GM20431 (cell line): ENCODE data around the gene ZNF101.

Source experiments
- in situ Hi-C: fragments of 300-500 bp; cut with MseI, MboI; formaldehyde crosslinking; loops from one replicate; pipeline ENCODE4 v1.15.0; 2020; ENCODE audit warnings: low sequenced_read_pairs; ENCODE audit not compliant: unreplicated experiment

Gene ZNF101

GRCh38 chr19:19637186-19637522 lies 31.5 kb upstream of the ZNF101 start:
- in situ Hi-C loops = loop anchor here (25.0 kb wide), 1 partner anchor 100 kb away; the partner anchor contains the start of genes CILP2 and YJEFN3

GRCh38 chr19:19637523-19638251 lies 31.0 kb upstream of the ZNF101 start:
- in situ Hi-C loops = loop anchor here (25.0 kb wide), 1 partner anchor 100 kb away; the partner anchor contains the start of genes CILP2 and YJEFN3

GRCh38 chr19:19642506-19643157 lies 26.0 kb upstream of the ZNF101 start:
- in situ Hi-C loops = loop anchor here (25.0 kb wide), 1 partner anchor 105 kb away; the partner anchor contains the start of genes CILP2 and YJEFN3

- in situ Hi-C loops = loop anchor here (25.0 kb wide), 1 partner anchor 106 kb away; the partner anchor contains the start of genes CILP2 and YJEFN3
These were observed 25.2 kb upstream of the ZNF101 start, which contains the start of gene GMIP for GRCh38 chr19:19643158-19644053. GMIP (minus strand) TSS chr19:19643657; CDS start chr19:19643529, 128 bp downstream.

DNA sequence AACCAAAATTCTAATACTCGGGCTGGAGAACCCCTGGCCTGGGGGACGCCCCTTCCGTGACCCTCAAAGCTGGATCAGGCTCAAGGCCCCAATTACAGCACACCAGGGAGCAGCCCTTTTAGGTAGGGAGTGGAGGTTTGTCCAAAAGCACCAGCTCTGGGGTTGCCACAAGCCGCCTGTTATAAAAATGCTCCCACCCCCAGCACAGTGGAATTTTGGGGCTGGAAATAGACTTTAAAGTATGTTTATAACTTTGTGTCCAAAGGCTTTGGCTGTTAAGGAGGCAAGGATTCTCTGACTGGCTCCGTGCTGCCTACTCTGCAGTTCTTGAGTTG lies 24.6 kb upstream of the ZNF101 start:
- in situ Hi-C loops = loop anchor here (25.0 kb wide), 1 partner anchor 107 kb away; the partner anchor contains the start of genes CILP2 and YJEFN3

- in situ Hi-C loops = loop anchor here (25.0 kb wide), 1 partner anchor 108 kb away; the partner anchor contains the start of genes CILP2 and YJEFN3
These were observed 23.3 kb upstream of the ZNF101 start for GRCh38 chr19:19645233-19645870.

DNA sequence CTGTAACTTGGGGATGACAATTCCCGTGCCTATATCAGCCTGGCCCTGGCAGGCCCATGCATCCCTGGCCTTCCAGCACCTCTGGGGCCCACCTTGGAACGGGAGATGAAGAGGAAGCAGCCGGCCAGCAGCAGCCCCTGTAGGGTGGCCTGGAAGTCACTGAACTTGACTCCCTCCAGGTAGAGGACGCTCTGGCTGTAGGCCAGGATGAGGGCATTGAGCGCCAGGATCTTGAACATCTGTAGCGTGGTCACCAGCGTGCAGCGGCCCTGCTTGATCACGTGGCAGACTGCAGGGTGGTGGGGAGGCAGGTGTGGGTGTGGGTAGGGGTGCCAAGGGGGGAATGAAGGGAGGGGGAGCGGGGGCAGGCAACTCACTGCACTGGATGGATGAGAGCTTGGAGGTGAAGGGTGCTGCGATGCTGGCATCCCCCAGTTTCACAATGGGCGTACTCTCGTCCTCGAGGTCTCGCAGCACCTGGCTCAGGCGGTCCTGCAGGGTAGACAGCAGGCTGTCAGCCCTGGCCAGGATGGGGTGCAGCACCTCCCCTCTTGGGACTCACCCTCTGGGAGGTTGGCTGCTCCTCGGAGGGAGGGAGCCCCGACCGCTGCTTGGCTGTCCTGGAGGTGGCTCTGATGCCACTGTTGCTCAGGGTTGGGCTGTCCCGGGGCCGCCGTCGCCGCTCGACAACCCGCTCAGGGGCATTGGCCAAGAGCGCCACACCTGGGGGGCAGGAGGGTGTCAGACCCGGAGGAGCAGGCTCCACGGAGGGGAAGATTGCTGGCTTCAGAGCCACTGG lies 21.4 kb upstream of the ZNF101 start:
- in situ Hi-C loops = loop anchor here (25.0 kb wide), 1 partner anchor 110 kb away; the partner anchor contains the start of genes CILP2 and YJEFN3

- in situ Hi-C loops = loop anchor here (25.0 kb wide), 1 partner anchor 112 kb away; the partner anchor contains the start of genes CILP2 and YJEFN3
These were observed 19.5 kb upstream of the ZNF101 start for GRCh38 chr19:19649155-19649554.

DNA sequence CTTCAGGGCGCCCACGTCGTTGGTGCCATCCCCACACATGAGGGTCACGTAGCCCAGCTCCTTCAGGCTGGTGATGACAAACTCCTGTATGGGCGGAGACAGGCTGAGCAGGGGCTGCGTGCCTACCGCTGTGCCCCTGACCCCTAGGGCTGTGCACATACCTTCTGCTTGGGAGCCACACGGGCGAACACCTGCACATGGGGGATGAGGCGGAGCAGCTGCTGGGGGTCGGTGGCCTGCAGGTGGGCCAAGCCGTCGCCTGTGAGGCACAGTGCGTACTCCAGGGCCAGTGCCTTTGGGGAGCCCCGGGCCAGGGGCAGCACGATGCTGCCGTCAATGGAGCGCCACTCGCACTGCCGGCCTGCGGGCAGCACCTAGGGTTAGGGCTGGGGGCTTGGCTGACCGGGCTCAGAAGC lies 19.1 kb upstream of the ZNF101 start:
- in situ Hi-C loops = loop anchor here (25.0 kb wide), 1 partner anchor 112 kb away; the partner anchor contains the start of genes CILP2 and YJEFN3

DNA sequence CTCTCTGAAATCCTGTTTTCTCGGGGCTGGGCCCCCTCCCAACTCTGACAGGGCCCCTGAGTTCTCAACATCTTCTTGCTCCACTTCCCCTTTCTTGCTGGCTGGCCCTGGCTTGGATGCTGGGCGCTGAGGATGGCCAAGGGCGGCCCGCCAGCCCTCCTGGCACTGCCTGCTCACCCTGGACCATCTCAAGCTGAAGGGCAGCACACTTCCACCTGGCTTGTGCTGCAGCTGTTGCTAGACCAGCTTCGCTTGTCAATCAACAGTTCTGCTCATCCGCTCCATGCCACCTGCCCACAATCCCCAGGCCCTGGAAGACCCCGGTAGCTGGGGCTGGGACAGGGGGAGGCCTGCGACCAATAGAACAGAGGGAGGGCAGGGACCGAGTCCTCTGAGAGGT lies 18.3 kb upstream of the ZNF101 start:
- in situ Hi-C loops = no loop called here

DNA sequence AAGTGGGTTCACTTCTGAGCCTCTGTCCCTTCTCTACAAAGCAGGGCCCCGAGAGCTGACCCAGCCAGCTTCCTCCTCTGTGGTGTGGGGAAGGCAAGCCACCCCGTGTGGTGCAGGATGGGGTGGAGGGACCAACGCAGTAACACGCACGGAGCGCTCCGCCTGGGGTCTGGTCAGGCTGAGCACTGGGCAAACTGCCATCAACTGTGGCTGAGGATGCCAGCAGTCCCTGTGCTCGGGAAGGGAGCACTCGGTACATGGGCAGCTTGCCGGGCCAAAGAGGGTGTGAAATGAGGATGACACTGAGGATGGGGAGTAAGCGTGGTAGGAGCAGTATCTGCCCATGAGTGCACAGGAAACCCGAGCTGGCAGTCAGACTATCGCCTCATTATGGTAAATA lies 17.6 kb upstream of the ZNF101 start:
- in situ Hi-C loops = no loop called here

GRCh38 chr19:19652482-19653295 lies 15.9 kb upstream of the ZNF101 start:
- in situ Hi-C loops = no loop called here

DNA sequence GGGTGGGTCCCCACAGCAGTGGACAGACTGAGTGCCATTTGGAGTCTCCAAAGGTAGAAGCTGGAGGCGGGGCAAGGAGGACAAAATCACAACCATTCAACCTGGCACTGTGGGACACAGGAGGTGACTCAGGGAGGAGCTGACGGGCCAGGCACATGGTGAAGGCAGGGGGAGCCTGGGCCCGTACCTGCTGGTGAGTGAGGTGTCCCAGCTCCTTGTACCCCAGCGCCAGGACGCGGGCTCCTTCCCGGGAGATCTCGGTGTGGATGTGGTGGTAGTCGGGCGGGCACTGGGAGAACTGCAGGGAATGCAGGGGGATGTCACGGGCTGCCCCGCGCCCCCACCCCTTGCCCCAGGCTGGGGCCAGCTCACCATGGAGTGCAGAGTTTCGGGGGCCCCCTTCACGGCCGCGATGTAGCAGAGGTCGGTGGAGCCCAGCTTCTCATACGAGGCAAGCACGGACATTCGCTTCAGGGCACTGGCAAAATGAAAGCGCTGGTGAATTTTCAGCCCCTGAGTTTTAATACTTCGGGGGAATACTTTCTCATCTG lies 15.0 kb upstream of the ZNF101 start:
- in situ Hi-C loops = no loop called here

DNA sequence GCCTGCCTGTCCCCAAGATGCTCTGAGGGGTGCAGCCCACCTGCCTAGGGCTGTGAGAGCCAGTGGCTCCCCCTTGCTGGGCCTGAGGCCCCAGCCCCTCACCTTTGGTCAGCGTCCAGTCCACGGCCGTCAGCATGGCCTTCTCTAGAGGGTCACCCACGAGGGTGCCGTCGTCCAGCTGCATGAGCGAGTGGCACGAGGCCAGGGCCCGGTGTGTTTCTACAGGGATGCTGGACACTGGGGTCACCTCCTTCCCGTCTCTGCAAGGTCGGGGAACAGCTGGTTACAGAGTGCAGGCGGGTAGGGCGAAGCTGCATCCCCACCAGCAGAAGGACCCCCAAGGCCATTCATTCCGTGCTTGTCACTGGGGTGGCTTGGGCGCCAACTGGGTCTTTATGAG lies 14.2 kb upstream of the ZNF101 start:
- in situ Hi-C loops = no loop called here

DNA sequence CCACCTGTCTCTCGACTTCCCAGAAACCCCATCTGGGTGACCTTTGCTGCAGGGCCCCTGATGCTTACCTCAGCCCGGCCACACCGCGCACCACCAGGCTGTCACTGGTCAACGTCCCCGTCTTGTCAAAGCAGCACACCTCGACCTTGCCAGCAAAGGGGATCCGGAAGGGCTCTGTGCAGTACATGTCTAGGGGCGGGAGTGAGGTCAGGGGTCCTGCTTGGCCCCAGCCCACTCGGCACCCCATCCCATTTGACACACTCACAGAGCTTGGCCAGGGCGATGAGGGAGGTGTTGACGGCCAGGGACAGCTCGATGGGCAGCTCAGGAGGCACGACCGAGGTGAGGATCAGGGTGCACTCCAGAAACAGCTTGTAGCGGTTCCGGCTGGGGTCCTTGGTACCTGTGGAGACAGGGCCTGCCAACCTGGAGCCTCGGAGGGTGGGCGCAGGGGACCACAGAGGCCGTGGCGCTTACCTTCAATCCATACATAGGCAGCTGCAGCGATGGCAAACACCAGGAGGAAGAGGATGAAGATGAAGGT lies 13.5 kb upstream of the ZNF101 start:
- in situ Hi-C loops = no loop called here

DNA sequence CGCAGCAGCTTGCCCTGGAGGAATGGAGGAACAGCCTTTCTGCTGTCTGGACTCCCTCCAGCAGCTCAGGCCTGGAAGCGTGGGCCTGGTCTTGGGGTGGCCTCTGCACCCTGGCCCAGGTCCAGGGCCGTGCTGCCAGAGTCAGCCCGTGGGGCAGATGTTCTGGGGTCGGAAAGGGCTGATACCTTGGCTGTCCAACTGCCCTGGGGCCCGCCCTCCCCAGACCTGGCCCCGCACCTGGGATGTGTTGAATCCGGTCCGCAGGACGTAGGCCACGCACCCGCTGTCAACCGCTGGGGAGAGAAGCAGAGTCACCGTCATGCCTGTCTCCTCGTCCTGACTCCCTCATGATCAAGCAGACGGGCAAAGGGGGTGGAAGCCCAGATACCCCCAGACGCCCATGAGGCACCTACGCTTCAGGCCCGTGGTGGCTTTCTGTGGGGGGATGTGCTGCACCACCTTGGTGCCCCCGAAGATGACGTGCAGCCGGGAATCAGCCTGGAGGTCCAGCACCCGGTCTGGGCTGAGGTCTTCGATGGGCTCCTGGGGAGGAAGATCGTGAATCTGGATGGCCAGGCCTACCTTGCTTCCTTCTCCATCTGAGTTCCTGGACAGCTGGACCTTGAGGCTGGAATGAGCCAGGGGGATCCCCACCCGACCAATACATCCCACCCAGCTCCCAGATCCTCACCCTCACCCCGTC lies 12.8 kb upstream of the ZNF101 start:
- in situ Hi-C loops = no loop called here
